Liver (tissue), 9 donors: Measurements from ENCODE around the gene EXOC4. TPM values are rescaled to one million over a fixed set of nuclear protein-coding genes. Genes with fewer than 3 reads are reported as not detected.

ENCODE experiments used
- DNase-seq: peaks from one replicate; pipeline ENCODE4 v3.0.0-alpha.2; 2017; ENCODE audit warnings: low spot score
- H3K27ac ChIP-seq, 2 donors: one replicate each; pipeline ENCODE4 v1.7.0; 2013; ENCODE audit warnings: inconsistent platforms in 2 of 2, low read length in 2 of 2, control low read depth in 1 of 2, low read depth in 1 of 2, mild to moderate bottlenecking in 1 of 2
- H3K27me3 ChIP-seq, 4 donors: one replicate each; pipeline versions ENCODE4 v1.6.1 to v1.7.0; 2013; ENCODE audit warnings: low read length in 3 of 4, inconsistent platforms in 1 of 4, mild to moderate bottlenecking in 1 of 4, moderate library complexity in 1 of 4; ENCODE audit not compliant: control insufficient read depth in 4 of 4, insufficient read depth in 4 of 4
- H3K36me3 ChIP-seq, 4 donors: one replicate each; pipeline versions ENCODE4 v1.6.1 to v1.7.0; 2013; ENCODE audit warnings: low read length in 3 of 4, mild to moderate bottlenecking in 3 of 4, low read depth in 1 of 4, moderate library complexity in 1 of 4; ENCODE audit not compliant: control insufficient read depth in 4 of 4, insufficient read depth in 3 of 4
- H3K4me1 ChIP-seq, 4 donors: one replicate each; pipeline versions ENCODE4 v1.6.1 to v1.7.0; 2013; ENCODE audit warnings: low read length in 3 of 4, mild to moderate bottlenecking in 3 of 4, moderate library complexity in 1 of 4; ENCODE audit not compliant: control insufficient read depth in 4 of 4, insufficient read depth in 4 of 4
- H3K4me3 ChIP-seq, 3 donors: one replicate each; pipeline versions ENCODE4 v1.6.1 to v1.7.0; 2013; ENCODE audit warnings: low read length in 3 of 3, control low read depth in 1 of 3, low read depth in 1 of 3, mild to moderate bottlenecking in 1 of 3
- H3K9ac ChIP-seq, 2 donors: one replicate each; pipeline ENCODE4 v1.7.0; 2013; ENCODE audit warnings: low read length in 2 of 2, mild to moderate bottlenecking in 2 of 2, moderate library complexity in 2 of 2, control low read depth in 1 of 2, low read depth in 1 of 2
- H3K9me3 ChIP-seq, 4 donors: one replicate each; pipeline versions ENCODE4 v1.6.1 to v1.7.0; 2013; ENCODE audit warnings: low read length in 3 of 4; ENCODE audit not compliant: control insufficient read depth in 4 of 4
- EGR1 ChIP-seq, 2 donors: IDR thresholded peaks; 2 replicates each; pipeline ENCODE4 v1.6.1; 2016 to 2018; ENCODE audit warnings: antibody characterized with exemption in 2 of 2, low read depth in 2 of 2
- FOXA1 ChIP-seq: IDR thresholded peaks from 2 replicates; pipeline ENCODE4 v1.6.1; 2016; ENCODE audit warnings: antibody characterized with exemption
- GABPA ChIP-seq, 2 donors: IDR thresholded peaks in 1 of 2; conservative IDR thresholded peaks in 1 of 2; 2 replicates each; pipeline ENCODE4 v1.6.1; 2016; ENCODE audit warnings: antibody characterized with exemption in 2 of 2, mild to moderate bottlenecking in 1 of 2, moderate library complexity in 1 of 2
- NR2F2 ChIP-seq: IDR thresholded peaks from 2 replicates; pipeline ENCODE4 v1.6.1; 2016; ENCODE audit warnings: antibody characterized with exemption
- RAD21 ChIP-seq, 2 donors: IDR thresholded peaks; 2 replicates each; pipeline ENCODE4 v1.6.1; 2016; ENCODE audit warnings: antibody characterized with exemption in 2 of 2, mild to moderate bottlenecking in 2 of 2
- REST ChIP-seq: IDR thresholded peaks from 2 replicates; pipeline ENCODE4 v1.6.1; 2016; ENCODE audit warnings: antibody characterized with exemption, mild to moderate bottlenecking
- RXRA ChIP-seq, 2 donors: IDR thresholded peaks; 2 replicates each; pipeline ENCODE4 v1.6.1; 2017 to 2018; ENCODE audit warnings: antibody characterized with exemption in 2 of 2, mild to moderate bottlenecking in 1 of 2
- TAF1 ChIP-seq: conservative IDR thresholded peaks from 2 replicates; pipeline ENCODE4 v1.6.1; 2016; ENCODE audit warnings: antibody characterized with exemption, mild to moderate bottlenecking
- YY1 ChIP-seq: IDR thresholded peaks from 2 replicates; pipeline ENCODE4 v1.6.1; 2016; ENCODE audit warnings: antibody characterized with exemption, mild to moderate bottlenecking
- WGBS: extraction: QIAGEN DNeasy Blood & Tissue Kit; methylation state at CpG from one replicate; pipeline ENCODE4 v1.1.7; 2013; 5-methylcytosine and 5-hydroxymethylcytosine counted together
- polyA plus RNA-seq, 2 donors: library from polyadenylated mRNA; stranded (reverse) in 1 of 2; unstranded in 1 of 2; fragments of 200-250 nt in 1 of 2; fragments of >200 nt in 1 of 2; fragmentation: Nextera tagmentation in 1 of 2; extraction: Ambion mirVana in 1 of 2; gene quantifications; one replicate each; pipeline versions ENCODE4 v1.2.1 to v1.2.3, GENCODE V29; 2013 to 2015
- total RNA-seq, 2 donors: library from RNA; depleted of rRNA; stranded (reverse); fragments of >200 nt; gene quantifications; one replicate each; pipeline ENCODE4 v1.2.3, GENCODE V29; 2014
- TF ChIP-seq, protein P1 (sequence below): fragments of 150-350 bp; IDR thresholded peaks from 2 replicates; pipeline ENCODE4 v1.5.1; 2017; ENCODE audit warnings: improper control_type of control experiment, low read depth, low read length; ENCODE audit not compliant: missing input control
- TF ChIP-seq, protein P2 (sequence below): IDR thresholded peaks from 2 replicates; pipeline ENCODE4 v1.6.1; 2016; ENCODE audit warnings: antibody characterized with exemption
- TF ChIP-seq, protein P3 (sequence below): IDR thresholded peaks from 2 replicates; pipeline ENCODE4 v1.6.1; 2016; ENCODE audit warnings: antibody characterized with exemption
- donor health status: healthy.
- donor health status: healthy.
- donor health status: healthy.
- donor health status: healthy.
- donor health status: healthy.

The EXOC4 gene
- total and polyA plus RNA-seq, 4 donors: 9.5 to 55.9 (median 23.6) TPM

- peaks cover 0 to 6% (median 0%) of the 10 kb centered on the region in 4 donors for H3K36me3 ChIP-seq
- H3K9me3 ChIP-seq: no peaks in the 10 kb centered on the region
- no peaks in the 10 kb centered on the region for H3K4me1 ChIP-seq
- DNase-seq: no peak
- H3K27ac ChIP-seq: no peak overlapping the region
- no peak overlapping the region for H3K4me3 ChIP-seq
- WGBS: 96% methylated on average over 6 of the region's 6 CpGs
- H3K27me3 ChIP-seq: no peaks in the 10 kb centered on the region
- H3K9ac ChIP-seq: no peak overlapping the region
- TF ChIP-seq, protein P1, sequence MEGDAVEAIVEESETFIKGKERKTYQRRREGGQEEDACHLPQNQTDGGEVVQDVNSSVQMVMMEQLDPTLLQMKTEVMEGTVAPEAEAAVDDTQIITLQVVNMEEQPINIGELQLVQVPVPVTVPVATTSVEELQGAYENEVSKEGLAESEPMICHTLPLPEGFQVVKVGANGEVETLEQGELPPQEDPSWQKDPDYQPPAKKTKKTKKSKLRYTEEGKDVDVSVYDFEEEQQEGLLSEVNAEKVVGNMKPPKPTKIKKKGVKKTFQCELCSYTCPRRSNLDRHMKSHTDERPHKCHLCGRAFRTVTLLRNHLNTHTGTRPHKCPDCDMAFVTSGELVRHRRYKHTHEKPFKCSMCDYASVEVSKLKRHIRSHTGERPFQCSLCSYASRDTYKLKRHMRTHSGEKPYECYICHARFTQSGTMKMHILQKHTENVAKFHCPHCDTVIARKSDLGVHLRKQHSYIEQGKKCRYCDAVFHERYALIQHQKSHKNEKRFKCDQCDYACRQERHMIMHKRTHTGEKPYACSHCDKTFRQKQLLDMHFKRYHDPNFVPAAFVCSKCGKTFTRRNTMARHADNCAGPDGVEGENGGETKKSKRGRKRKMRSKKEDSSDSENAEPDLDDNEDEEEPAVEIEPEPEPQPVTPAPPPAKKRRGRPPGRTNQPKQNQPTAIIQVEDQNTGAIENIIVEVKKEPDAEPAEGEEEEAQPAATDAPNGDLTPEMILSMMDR: no peak
- TF ChIP-seq EGR1 (IDR thresholded peaks at IDR 0.05; ENCODE audit: low read depth in 2 of 2): no peak
These were observed 571.3 kb downstream of the EXOC4 start for GRCh38 chr7:133824132-133824531.

- Histone ChIP-seq H3K4me1 (no peaks in the 10 kb centered on the region), H3K9me3 (peaks cover 0 to 6% (median 1%) of the 10 kb centered on the region in 4 donors), H3K4me3 (no peak overlapping the region), H3K36me3 (peaks cover 0 to 4% (median 0%) of the 10 kb centered on the region in 4 donors), H3K9ac (no peak overlapping the region), H3K27ac (no peak overlapping the region), H3K27me3 (no peaks in the 10 kb centered on the region)
- 81% methylated on average over 7 of the region's 7 CpGs for whole genome bisulfite sequencing
- no peak for DNase-seq
- TF ChIP-seq, protein P2, sequence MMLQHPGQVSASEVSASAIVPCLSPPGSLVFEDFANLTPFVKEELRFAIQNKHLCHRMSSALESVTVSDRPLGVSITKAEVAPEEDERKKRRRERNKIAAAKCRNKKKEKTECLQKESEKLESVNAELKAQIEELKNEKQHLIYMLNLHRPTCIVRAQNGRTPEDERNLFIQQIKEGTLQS: no peak
- TF ChIP-seq REST (no peak), GABPA (IDR thresholded peaks at IDR 0.05 in 1 of 2, conservative IDR thresholded peaks at IDR 0.05 in 1 of 2) (no peak), TAF1 (no peak), RXRA (IDR thresholded peaks at IDR 0.05) (no peak), YY1 (no peak), NR2F2 (no peak), EGR1 (IDR thresholded peaks at IDR 0.05; ENCODE audit: low read depth in 2 of 2) (no peak), RAD21 (IDR thresholded peaks at IDR 0.05) (no peak), FOXA1 (no peak)
- TF ChIP-seq, protein P1: no peak
- TF ChIP-seq, protein P3, sequence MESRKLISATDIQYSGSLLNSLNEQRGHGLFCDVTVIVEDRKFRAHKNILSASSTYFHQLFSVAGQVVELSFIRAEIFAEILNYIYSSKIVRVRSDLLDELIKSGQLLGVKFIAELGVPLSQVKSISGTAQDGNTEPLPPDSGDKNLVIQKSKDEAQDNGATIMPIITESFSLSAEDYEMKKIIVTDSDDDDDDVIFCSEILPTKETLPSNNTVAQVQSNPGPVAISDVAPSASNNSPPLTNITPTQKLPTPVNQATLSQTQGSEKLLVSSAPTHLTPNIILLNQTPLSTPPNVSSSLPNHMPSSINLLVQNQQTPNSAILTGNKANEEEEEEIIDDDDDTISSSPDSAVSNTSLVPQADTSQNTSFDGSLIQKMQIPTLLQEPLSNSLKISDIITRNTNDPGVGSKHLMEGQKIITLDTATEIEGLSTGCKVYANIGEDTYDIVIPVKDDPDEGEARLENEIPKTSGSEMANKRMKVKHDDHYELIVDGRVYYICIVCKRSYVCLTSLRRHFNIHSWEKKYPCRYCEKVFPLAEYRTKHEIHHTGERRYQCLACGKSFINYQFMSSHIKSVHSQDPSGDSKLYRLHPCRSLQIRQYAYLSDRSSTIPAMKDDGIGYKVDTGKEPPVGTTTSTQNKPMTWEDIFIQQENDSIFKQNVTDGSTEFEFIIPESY: no peak
These were observed 575.1 kb downstream of the EXOC4 start for GRCh38 chr7:133827707-133828623.
